SHP77 (cell line): ENCODE results near the gene ASTN1.

Source experiments
- DNase-seq, 2 experiments: peaks; one replicate each; lab custom pipeline; 2025; lab: John Stamatoyannopoulos, UW

Gene ASTN1

GRCh38 chr1:177035586-177035985 lies 128.9 kb downstream of the ASTN1 start:
- no peak for DNase-seq

- no peak for DNase-seq
Observed at GRCh38 chr1:177033628-177034027, 130.9 kb downstream of the ASTN1 start.

GRCh38 chr1:177032434-177032833 lies 132.1 kb downstream of the ASTN1 start:
- DNase-seq, result peak; percentile 92 to 93

GRCh38 chr1:177024623-177025022 lies 139.9 kb downstream of the ASTN1 start:
- DNase-seq, result no peak

- no peak for DNase-seq
Observed at GRCh38 chr1:177023726-177024125, 140.8 kb downstream of the ASTN1 start.

GRCh38 chr1:177023249-177023648 lies 141.3 kb downstream of the ASTN1 start:
- DNase-seq, result no peak

GRCh38 chr1:177021687-177022086 lies 142.8 kb downstream of the ASTN1 start:
- DNase-seq, result no peak

GRCh38 chr1:177020851-177021589 lies 143.5 kb downstream of the ASTN1 start:
- DNase-seq, result no peak

- DNase-seq, result no peak
Observed at GRCh38 chr1:177017287-177017852, 147.1 kb downstream of the ASTN1 start.

GRCh38 chr1:177014325-177014724 lies 150.2 kb downstream of the ASTN1 start:
- no peak for DNase-seq

GRCh38 chr1:177012342-177012925 lies 152.1 kb downstream of the ASTN1 start:
- no peak for DNase-seq

GRCh38 chr1:177011508-177011907 lies 153.0 kb downstream of the ASTN1 start:
- no peak for DNase-seq

- DNase-seq, result no peak
Observed at GRCh38 chr1:177010211-177010825, 154.2 kb downstream of the ASTN1 start.

- DNase-seq, result no peak
Observed at GRCh38 chr1:177008653-177009052, 155.9 kb downstream of the ASTN1 start.

GRCh38 chr1:177007437-177008161 lies 156.9 kb downstream of the ASTN1 start:
- no peak for DNase-seq

- DNase-seq, result no peak
Observed at GRCh38 chr1:177002891-177003290, 161.6 kb downstream of the ASTN1 start.

GRCh38 chr1:177001556-177001955 lies 163.0 kb downstream of the ASTN1 start:
- DNase-seq, result no peak

- no peak for DNase-seq
Observed at GRCh38 chr1:176998183-176998795, 166.2 kb downstream of the ASTN1 start.

- no peak for DNase-seq
Observed at GRCh38 chr1:176996456-176997090, 167.9 kb downstream of the ASTN1 start.

- no peak for DNase-seq
Observed at GRCh38 chr1:176994931-176995596, 169.4 kb downstream of the ASTN1 start.

- DNase-seq, result no peak
Observed at GRCh38 chr1:176993587-176993986, 170.9 kb downstream of the ASTN1 start.
